Fibroblast of lung (primary cell): Measurements from ENCODE around the gene PIK3C2G.

Source experiments
- EZH2 ChIP-seq: IDR thresholded peaks from 2 replicates; pipeline ENCODE4 v1.5.1; 2012; ENCODE audit warnings: low read length, control low read depth, mild to moderate bottlenecking; ENCODE audit errors: missing control alignments
- TF ChIP-seq, protein P1 (sequence below), 2 donors: IDR thresholded peaks in 1 of 2; conservative IDR thresholded peaks in 1 of 2; 1 replicate in 1 of 2; 2 replicates in 1 of 2; pipeline ENCODE4 v1.5.1; 2011 to 2012; ENCODE audit warnings: low read length in 2 of 2, control low read depth in 1 of 2, inconsistent platforms in 1 of 2, low read depth in 1 of 2, mild to moderate bottlenecking in 1 of 2

DNA sequence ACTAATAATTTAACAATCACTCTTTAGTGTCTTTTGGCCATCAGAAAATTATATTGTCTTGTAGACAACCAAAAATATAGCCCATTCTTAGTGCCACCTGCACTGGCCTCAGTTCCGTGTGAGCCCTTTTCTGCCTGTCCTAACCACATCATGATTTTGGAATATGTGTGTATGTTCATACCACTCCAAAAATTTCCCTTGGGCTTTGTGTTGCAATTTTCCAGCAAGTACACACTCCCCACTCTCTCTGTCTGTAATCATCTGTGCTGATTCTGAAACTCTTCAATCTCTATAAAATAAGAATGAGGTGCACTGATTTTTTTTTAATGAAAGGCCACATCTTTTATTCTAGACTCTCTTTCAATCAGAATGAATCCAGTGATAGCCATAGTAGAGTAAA is 196.0 kb downstream of the PIK3C2G start:
- TF ChIP-seq, protein P1, sequence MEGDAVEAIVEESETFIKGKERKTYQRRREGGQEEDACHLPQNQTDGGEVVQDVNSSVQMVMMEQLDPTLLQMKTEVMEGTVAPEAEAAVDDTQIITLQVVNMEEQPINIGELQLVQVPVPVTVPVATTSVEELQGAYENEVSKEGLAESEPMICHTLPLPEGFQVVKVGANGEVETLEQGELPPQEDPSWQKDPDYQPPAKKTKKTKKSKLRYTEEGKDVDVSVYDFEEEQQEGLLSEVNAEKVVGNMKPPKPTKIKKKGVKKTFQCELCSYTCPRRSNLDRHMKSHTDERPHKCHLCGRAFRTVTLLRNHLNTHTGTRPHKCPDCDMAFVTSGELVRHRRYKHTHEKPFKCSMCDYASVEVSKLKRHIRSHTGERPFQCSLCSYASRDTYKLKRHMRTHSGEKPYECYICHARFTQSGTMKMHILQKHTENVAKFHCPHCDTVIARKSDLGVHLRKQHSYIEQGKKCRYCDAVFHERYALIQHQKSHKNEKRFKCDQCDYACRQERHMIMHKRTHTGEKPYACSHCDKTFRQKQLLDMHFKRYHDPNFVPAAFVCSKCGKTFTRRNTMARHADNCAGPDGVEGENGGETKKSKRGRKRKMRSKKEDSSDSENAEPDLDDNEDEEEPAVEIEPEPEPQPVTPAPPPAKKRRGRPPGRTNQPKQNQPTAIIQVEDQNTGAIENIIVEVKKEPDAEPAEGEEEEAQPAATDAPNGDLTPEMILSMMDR (conservative IDR thresholded peaks at IDR 0.05 in 1 of 2, IDR thresholded peaks at IDR 0.05 in 1 of 2; ENCODE audit: low read depth in 1 of 2, low read length in 2 of 2) = no peak
- no peak for TF ChIP-seq EZH2
